ENCODE results near the gene RMDN3. TPM values are rescaled to one million over a fixed set of nuclear protein-coding genes. Genes with fewer than 3 reads are reported as not detected.

The RMDN3 gene
- total and polyA plus RNA-seq, 2 of the 13 experiments (the other 11 are each of a cell fraction or from before 2014, with no cell fraction given): 16.8 to 19.5 TPM

GRCh38 chr15:40782609-40783227 lies 27.7 kb upstream of the RMDN3 start (continued):
- TF ChIP-seq ZNF609 (CRISPR knock-in tag; IDR thresholded peaks at IDR 0.05; ENCODE audit: borderline replicate concordance): 0 out of 2 replicates have a peak, but pooled peaks have one; percentile 13
- TF ChIP-seq, protein P1, sequence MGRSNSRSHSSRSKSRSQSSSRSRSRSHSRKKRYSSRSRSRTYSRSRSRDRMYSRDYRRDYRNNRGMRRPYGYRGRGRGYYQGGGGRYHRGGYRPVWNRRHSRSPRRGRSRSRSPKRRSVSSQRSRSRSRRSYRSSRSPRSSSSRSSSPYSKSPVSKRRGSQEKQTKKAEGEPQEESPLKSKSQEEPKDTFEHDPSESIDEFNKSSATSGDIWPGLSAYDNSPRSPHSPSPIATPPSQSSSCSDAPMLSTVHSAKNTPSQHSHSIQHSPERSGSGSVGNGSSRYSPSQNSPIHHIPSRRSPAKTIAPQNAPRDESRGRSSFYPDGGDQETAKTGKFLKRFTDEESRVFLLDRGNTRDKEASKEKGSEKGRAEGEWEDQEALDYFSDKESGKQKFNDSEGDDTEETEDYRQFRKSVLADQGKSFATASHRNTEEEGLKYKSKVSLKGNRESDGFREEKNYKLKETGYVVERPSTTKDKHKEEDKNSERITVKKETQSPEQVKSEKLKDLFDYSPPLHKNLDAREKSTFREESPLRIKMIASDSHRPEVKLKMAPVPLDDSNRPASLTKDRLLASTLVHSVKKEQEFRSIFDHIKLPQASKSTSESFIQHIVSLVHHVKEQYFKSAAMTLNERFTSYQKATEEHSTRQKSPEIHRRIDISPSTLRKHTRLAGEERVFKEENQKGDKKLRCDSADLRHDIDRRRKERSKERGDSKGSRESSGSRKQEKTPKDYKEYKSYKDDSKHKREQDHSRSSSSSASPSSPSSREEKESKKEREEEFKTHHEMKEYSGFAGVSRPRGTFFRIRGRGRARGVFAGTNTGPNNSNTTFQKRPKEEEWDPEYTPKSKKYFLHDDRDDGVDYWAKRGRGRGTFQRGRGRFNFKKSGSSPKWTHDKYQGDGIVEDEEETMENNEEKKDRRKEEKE (IDR thresholded peaks at IDR 0.05): no peak
- TF ChIP-seq GATAD2A (CRISPR knock-in tag; IDR thresholded peaks at IDR 0.05): peak; percentile 63
- TF ChIP-seq SAP130 (CRISPR knock-in tag; IDR thresholded peaks at IDR 0.05; ENCODE audit: low read depth): peak; percentile 48
- TF ChIP-seq TRIM22 (IDR thresholded peaks at IDR 0.05): no peak
- no peak for TF ChIP-seq NR3C1 (CRISPR knock-in tag; IDR thresholded peaks at IDR 0.05)
- 0 out of 2 replicates have a peak, but pooled peaks have one; percentile 21 for TF ChIP-seq TFDP1 (CRISPR knock-in tag; IDR thresholded peaks at IDR 0.05; ENCODE audit: borderline replicate concordance)
- TF ChIP-seq ZNF547 (CRISPR knock-in tag; IDR thresholded peaks at IDR 0.05): no peak
- no peak for TF ChIP-seq DNMT3B (CRISPR knock-in tag; conservative IDR thresholded peaks at IDR 0.05)
- no peak for TF ChIP-seq ZBTB7B (CRISPR knock-in tag; IDR thresholded peaks at IDR 0.05)
- TF ChIP-seq CHD2 (IDR thresholded peaks at IDR 0.05; ENCODE audit: low read depth, low read length): no peak
- TF ChIP-seq, protein P2, sequence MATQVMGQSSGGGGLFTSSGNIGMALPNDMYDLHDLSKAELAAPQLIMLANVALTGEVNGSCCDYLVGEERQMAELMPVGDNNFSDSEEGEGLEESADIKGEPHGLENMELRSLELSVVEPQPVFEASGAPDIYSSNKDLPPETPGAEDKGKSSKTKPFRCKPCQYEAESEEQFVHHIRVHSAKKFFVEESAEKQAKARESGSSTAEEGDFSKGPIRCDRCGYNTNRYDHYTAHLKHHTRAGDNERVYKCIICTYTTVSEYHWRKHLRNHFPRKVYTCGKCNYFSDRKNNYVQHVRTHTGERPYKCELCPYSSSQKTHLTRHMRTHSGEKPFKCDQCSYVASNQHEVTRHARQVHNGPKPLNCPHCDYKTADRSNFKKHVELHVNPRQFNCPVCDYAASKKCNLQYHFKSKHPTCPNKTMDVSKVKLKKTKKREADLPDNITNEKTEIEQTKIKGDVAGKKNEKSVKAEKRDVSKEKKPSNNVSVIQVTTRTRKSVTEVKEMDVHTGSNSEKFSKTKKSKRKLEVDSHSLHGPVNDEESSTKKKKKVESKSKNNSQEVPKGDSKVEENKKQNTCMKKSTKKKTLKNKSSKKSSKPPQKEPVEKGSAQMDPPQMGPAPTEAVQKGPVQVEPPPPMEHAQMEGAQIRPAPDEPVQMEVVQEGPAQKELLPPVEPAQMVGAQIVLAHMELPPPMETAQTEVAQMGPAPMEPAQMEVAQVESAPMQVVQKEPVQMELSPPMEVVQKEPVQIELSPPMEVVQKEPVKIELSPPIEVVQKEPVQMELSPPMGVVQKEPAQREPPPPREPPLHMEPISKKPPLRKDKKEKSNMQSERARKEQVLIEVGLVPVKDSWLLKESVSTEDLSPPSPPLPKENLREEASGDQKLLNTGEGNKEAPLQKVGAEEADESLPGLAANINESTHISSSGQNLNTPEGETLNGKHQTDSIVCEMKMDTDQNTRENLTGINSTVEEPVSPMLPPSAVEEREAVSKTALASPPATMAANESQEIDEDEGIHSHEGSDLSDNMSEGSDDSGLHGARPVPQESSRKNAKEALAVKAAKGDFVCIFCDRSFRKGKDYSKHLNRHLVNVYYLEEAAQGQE (IDR thresholded peaks at IDR 0.05; ENCODE audit: borderline replicate concordance in 1 of 2, low read depth in 1 of 2, low read length in 2 of 2): no peak
- 0 out of 2 replicates have a peak, but pooled peaks have one; percentile 42 for TF ChIP-seq MIER3 (CRISPR knock-in tag; IDR thresholded peaks at IDR 0.05; ENCODE audit: borderline replicate concordance)
- TF ChIP-seq, protein P3, sequence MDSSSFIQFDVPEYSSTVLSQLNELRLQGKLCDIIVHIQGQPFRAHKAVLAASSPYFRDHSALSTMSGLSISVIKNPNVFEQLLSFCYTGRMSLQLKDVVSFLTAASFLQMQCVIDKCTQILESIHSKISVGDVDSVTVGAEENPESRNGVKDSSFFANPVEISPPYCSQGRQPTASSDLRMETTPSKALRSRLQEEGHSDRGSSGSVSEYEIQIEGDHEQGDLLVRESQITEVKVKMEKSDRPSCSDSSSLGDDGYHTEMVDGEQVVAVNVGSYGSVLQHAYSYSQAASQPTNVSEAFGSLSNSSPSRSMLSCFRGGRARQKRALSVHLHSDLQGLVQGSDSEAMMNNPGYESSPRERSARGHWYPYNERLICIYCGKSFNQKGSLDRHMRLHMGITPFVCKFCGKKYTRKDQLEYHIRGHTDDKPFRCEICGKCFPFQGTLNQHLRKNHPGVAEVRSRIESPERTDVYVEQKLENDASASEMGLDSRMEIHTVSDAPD (CRISPR knock-in tag; IDR thresholded peaks at IDR 0.05): no peak

Data from HepG2 (cell line).